Measurements from ENCODE around the gene HAVCR2.

GRCh38 chr5:157137691-157138090 lies 28.8 kb upstream of the HAVCR2 start:
- TF ChIP-seq FOSL2 (IDR thresholded peaks at IDR 0.05; ENCODE audit: borderline replicate concordance, low read depth) (no peak), CTCF (IDR thresholded peaks at IDR 0.05) (no peak), TAF1 (IDR thresholded peaks at IDR 0.05; ENCODE audit: borderline replicate concordance, low read depth, low read length) (no peak), GABPA (IDR thresholded peaks at IDR 0.05; ENCODE audit: low read depth) (no peak), EP300 (IDR thresholded peaks at IDR 0.05; ENCODE audit: borderline replicate concordance in 1 of 2, low read depth in 1 of 2, low read length in 1 of 2) (no peak), EZH2phosphoT487 (IDR thresholded peaks at IDR 0.05; ENCODE audit: borderline replicate concordance, low read depth) (no peak), YY1 (IDR thresholded peaks at IDR 0.05; ENCODE audit: low read depth) (no peak)

Data from SK-N-SH (cell line).